ENCODE measurements around the gene ZNF526. TPM values are rescaled to one million over a fixed set of nuclear protein-coding genes. Genes with fewer than 3 reads are reported as not detected.

The ZNF526 gene
- total and polyA plus RNA-seq, 9 of the 15 experiments (the other 6 are each of a cell fraction or from before 2014, with no cell fraction given) = 1.3 to 17.9 (median 6.2) TPM

GRCh38 chr19:42199440-42200115, 20.5 kb upstream of the ZNF526 start (continued):
- TF ChIP-seq BRD9 (IDR thresholded peaks at IDR 0.05; ENCODE audit: low read depth, partially characterized antibody) = peak; percentile 49
- TF ChIP-seq POLR2G (IDR thresholded peaks at IDR 0.05; ENCODE audit: low read depth, low read length) = peak; percentile 71
- TF ChIP-seq RBFOX2 (IDR thresholded peaks at IDR 0.05; ENCODE audit: low read depth, low read length) = peak; percentile 62
- peak; percentile 81 for TF ChIP-seq DPF2 (IDR thresholded peaks at IDR 0.05)
- peak; percentile 84 for TF ChIP-seq CTCFL (IDR thresholded peaks at IDR 0.05; ENCODE audit: borderline replicate concordance, insufficient read depth, low read depth, low read length, poor library complexity, severe bottlenecking)
- TF ChIP-seq ZNF57 (CRISPR knock-in tag; IDR thresholded peaks at IDR 0.05) = no peak
- TF ChIP-seq SNIP1 (IDR thresholded peaks at IDR 0.05; ENCODE audit: low read depth) = peak; percentile 58; the same call in 1 of the 2 replicates
- peak; percentile 67; the same call in 1 of the 2 replicates for TF ChIP-seq SMARCE1 (IDR thresholded peaks at IDR 0.05)
- peak; percentile 76 for TF ChIP-seq ARID4B (CRISPR knock-in tag; IDR thresholded peaks at IDR 0.05)

Data from K562 (cell line).